ENCODE results near the gene NRL. TPM values are rescaled to one million over a fixed set of nuclear protein-coding genes. Genes with fewer than 3 reads are reported as not detected.

Gene NRL
- total RNA-seq, 1 experiment from 2014 or later, result 2.5 TPM

GRCh38 chr14:24135834-24136683 lies 21.3 kb upstream of the NRL start, which contains the start of gene PSME1:
PSME1 (plus strand) TSS chr14:24136194; CDS start chr14:24136263, 69 bp downstream.
- peaks cover 22 to 34% (median 27%) of the 10 kb centered on the region in 3 experiments for H3K36me3 Mint-ChIP-seq (ENCODE audit: insufficient read depth in 1 of 3, low read depth in 3 of 3)
- peak within 1 kb of the TSS; percentile 82 to 89 for H3K4me3 Mint-ChIP-seq

More at GRCh38 chr14:24135834-24136683, 21.3 kb upstream of the NRL start, which contains the start of gene PSME1:
- no peak within 1 kb of the TSS for H2BK20ac ChIP-seq (ENCODE audit: low read depth, low read length, poor library complexity, severe bottlenecking)
- peaks cover 10% of the 10 kb centered on the region for H3K23me2 ChIP-seq (ENCODE audit: insufficient read length, low read depth, low read length, poor library complexity, severe bottlenecking)
- H2AFZ ChIP-seq (ENCODE audit: low read length), result no peak within 1 kb of the TSS
- H3K27ac Mint-ChIP-seq, result peak within 1 kb of the TSS; percentile 55 to 93 (median 82); a peak in 5 of 7 replicates
- H3K27ac ChIP-seq (ENCODE audit: insufficient read length, low read depth, low read length), result no peak within 1 kb of the TSS
- H3K9me3 ChIP-seq (ENCODE audit: control insufficient read depth, low read depth, low read length), result no peaks in the 10 kb centered on the region
- H4K91ac ChIP-seq (ENCODE audit: insufficient read length, low read depth, low read length), result no peak within 1 kb of the TSS
- no peak within 1 kb of the TSS for H4K8ac ChIP-seq (replicated peaks; ENCODE audit: insufficient read length, low read depth, low read length)
- no peak within 1 kb of the TSS for H2AK5ac ChIP-seq (ENCODE audit: insufficient read length, low read length)
- no peak within 1 kb of the TSS for H3K18ac ChIP-seq (ENCODE audit: insufficient read length, low read depth, low read length)
- H3K56ac ChIP-seq (ENCODE audit: insufficient read length, low read depth, low read length), result no peak within 1 kb of the TSS
- H3K27me3 ChIP-seq (ENCODE audit: insufficient read depth, low read length), result no peaks in the 10 kb centered on the region
- peaks cover 2% of the 10 kb centered on the region for H3K79me1 ChIP-seq (ENCODE audit: insufficient read depth, low read depth, low read length, poor library complexity, severe bottlenecking)
- 0 out of 2 replicates have a peak within 1 kb of the TSS, but pooled peaks have one; percentile 59 for H3K14ac ChIP-seq (ENCODE audit: insufficient read depth, low read length)
- H3K27me3 Mint-ChIP-seq (ENCODE audit: low read depth), result no peaks in the 10 kb centered on the region
- peak within 1 kb of the TSS; percentile 64 for H3K4me2 ChIP-seq (ENCODE audit: insufficient read depth, insufficient read length, low read length)
- H3K23ac ChIP-seq (ENCODE audit: insufficient read length, low read depth, low read length), result no peak within 1 kb of the TSS
- no peaks in the 10 kb centered on the region for H4K20me1 ChIP-seq (ENCODE audit: control insufficient read depth, insufficient read depth, insufficient read length)
- no peak within 1 kb of the TSS for H2BK15ac ChIP-seq (ENCODE audit: low read depth, low read length)
- H3K79me2 ChIP-seq (ENCODE audit: insufficient read depth, low read length), result peaks cover 3% of the 10 kb centered on the region; the same call in 1 of the 2 replicates
- TF ChIP-seq, protein P1, sequence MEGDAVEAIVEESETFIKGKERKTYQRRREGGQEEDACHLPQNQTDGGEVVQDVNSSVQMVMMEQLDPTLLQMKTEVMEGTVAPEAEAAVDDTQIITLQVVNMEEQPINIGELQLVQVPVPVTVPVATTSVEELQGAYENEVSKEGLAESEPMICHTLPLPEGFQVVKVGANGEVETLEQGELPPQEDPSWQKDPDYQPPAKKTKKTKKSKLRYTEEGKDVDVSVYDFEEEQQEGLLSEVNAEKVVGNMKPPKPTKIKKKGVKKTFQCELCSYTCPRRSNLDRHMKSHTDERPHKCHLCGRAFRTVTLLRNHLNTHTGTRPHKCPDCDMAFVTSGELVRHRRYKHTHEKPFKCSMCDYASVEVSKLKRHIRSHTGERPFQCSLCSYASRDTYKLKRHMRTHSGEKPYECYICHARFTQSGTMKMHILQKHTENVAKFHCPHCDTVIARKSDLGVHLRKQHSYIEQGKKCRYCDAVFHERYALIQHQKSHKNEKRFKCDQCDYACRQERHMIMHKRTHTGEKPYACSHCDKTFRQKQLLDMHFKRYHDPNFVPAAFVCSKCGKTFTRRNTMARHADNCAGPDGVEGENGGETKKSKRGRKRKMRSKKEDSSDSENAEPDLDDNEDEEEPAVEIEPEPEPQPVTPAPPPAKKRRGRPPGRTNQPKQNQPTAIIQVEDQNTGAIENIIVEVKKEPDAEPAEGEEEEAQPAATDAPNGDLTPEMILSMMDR (conservative IDR thresholded peaks at IDR 0.05), result no peak
- no CpG with 5 or more reads among the region's 75 CpGs for WGBS (ENCODE audit: extremely low coverage, insufficient read length, low lambda C conversion rate)
- no peak within 1 kb of the TSS for H4K5ac ChIP-seq (ENCODE audit: insufficient read length, low read depth, low read length)
- peaks cover 28 to 33% of the 10 kb centered on the region in 2 experiments for H3K4me1 Mint-ChIP-seq
- no peak within 1 kb of the TSS for H3K4ac ChIP-seq (ENCODE audit: low read depth, low read length)
- H2BK5ac ChIP-seq (ENCODE audit: insufficient read length, low read length), result no peak within 1 kb of the TSS
- no peak within 1 kb of the TSS for H2BK12ac ChIP-seq (ENCODE audit: insufficient read length, low read depth, low read length)
- 0 out of 5 replicates have a peak, but pooled peaks cover 0 to 2% of the 10 kb centered on the region in 2 experiments for H3K9me3 Mint-ChIP-seq
- DNase-seq, result peak; percentile 93
- no peak within 1 kb of the TSS for H3K9ac ChIP-seq (ENCODE audit: extremely low read depth, insufficient read length, low read length)
- no peak within 1 kb of the TSS for H2BK120ac ChIP-seq (ENCODE audit: low read depth, low read length, poor library complexity, severe bottlenecking)
- no peak within 1 kb of the TSS for H3T11ph ChIP-seq (ENCODE audit: low read length)
- H3K4me1 ChIP-seq (ENCODE audit: insufficient read depth, low read length), result no peaks in the 10 kb centered on the region

Data from H9 (cell line).